ENCODE measurements around the gene KLHDC7B.

DNA sequence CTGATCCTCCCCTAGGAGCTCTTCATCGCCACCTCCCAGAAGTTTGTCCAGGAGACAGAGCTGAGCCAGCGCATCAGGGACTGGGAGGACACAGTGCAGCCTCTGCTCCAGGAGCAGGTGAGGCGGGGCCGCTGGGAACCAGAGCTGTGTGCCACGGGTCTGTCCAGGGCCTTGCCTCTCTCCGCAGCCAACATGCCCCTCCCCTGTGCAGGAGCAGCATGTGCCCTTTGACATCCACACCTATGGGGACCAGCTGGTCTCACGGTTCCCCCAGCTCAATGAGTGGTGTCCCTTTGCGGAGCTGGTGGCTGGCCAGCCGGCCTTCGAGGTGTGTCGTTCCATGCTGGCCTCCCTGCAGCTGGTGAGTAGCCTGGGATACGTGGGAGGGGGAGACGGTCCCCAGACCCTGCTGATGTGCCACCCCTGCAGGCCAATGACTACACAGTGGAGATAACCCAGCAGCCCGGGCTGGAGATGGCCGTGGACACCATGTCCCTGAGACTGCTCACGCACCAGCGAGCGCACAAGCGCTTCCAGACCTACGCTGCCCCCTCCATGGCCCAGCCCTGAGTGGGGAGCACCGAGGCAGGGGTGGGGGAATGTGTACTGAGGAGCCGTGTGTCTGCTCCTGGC is 22.8 kb upstream of the KLHDC7B start:
- TF ChIP-seq, protein P1, sequence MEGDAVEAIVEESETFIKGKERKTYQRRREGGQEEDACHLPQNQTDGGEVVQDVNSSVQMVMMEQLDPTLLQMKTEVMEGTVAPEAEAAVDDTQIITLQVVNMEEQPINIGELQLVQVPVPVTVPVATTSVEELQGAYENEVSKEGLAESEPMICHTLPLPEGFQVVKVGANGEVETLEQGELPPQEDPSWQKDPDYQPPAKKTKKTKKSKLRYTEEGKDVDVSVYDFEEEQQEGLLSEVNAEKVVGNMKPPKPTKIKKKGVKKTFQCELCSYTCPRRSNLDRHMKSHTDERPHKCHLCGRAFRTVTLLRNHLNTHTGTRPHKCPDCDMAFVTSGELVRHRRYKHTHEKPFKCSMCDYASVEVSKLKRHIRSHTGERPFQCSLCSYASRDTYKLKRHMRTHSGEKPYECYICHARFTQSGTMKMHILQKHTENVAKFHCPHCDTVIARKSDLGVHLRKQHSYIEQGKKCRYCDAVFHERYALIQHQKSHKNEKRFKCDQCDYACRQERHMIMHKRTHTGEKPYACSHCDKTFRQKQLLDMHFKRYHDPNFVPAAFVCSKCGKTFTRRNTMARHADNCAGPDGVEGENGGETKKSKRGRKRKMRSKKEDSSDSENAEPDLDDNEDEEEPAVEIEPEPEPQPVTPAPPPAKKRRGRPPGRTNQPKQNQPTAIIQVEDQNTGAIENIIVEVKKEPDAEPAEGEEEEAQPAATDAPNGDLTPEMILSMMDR (IDR thresholded peaks at IDR 0.05), result no peak
- TF ChIP-seq POLR2A (IDR thresholded peaks at IDR 0.05) (no peak), EP300 (IDR thresholded peaks at IDR 0.05) (no peak)
